Subcutaneous abdominal adipose tissue (tissue), 5 donors: ENCODE results near the gene SERTAD1.

ENCODE experiments used
- H3K27ac ChIP-seq: one replicate; pipeline ENCODE4 v1.7.0; 2013; ENCODE audit warnings: low read depth, mild to moderate bottlenecking, inconsistent platforms, low read length, moderate library complexity
- H3K27me3 ChIP-seq, 5 donors: one replicate each; pipeline ENCODE4 v1.7.0; 2013; ENCODE audit warnings: low read length in 5 of 5, inconsistent platforms in 1 of 5; ENCODE audit not compliant: control insufficient read depth in 5 of 5, insufficient read depth in 4 of 5
- H3K36me3 ChIP-seq, 5 donors: one replicate each; pipeline ENCODE4 v1.7.0; 2013; ENCODE audit warnings: low read length in 5 of 5; ENCODE audit not compliant: control insufficient read depth in 5 of 5, insufficient read depth in 5 of 5
- H3K4me1 ChIP-seq, 5 donors: one replicate each; pipeline ENCODE4 v1.7.0; 2013; ENCODE audit warnings: low read length in 5 of 5, mild to moderate bottlenecking in 3 of 5, moderate library complexity in 1 of 5; ENCODE audit not compliant: control insufficient read depth in 5 of 5, insufficient read depth in 5 of 5
- H3K4me3 ChIP-seq, 5 donors: one replicate each; pipeline ENCODE4 v1.7.0; 2013; ENCODE audit warnings: low read length in 5 of 5, low read depth in 1 of 5
- H3K9ac ChIP-seq, 5 donors: one replicate each; pipeline ENCODE4 v1.7.0; 2013; ENCODE audit warnings: low read length in 5 of 5, mild to moderate bottlenecking in 4 of 5, moderate library complexity in 3 of 5
- H3K9me3 ChIP-seq, 5 donors: one replicate each; pipeline ENCODE4 v1.7.0; 2013; ENCODE audit warnings: low read length in 5 of 5; ENCODE audit not compliant: control insufficient read depth in 5 of 5
- donor health status: healthy.
- donor health status: healthy.
- donor health status: healthy.
- donor health status: healthy.
- donor health status: healthy.

Gene SERTAD1

GRCh38 chr19:40425450-40426287 lies at the start of gene SERTAD1:
TSS of gene SERTAD1 (minus strand) at chr19:40425992. CDS start at chr19:40423546, 2,446 bp downstream.
- H3K4me3 ChIP-seq, result peak within 1 kb of the TSS; percentile 84 to 99 (median 98)
- peak within 1 kb of the TSS; percentile 83 to 99 (median 97) for H3K9ac ChIP-seq
- H3K4me1 ChIP-seq, result peaks cover 3 to 41% (median 30%) of the 10 kb centered on the region in 5 donors
- H3K27me3 ChIP-seq, result no peaks in the 10 kb centered on the region
- peaks cover 0 to 14% (median 12%) of the 10 kb centered on the region in 5 donors for H3K36me3 ChIP-seq
- H3K9me3 ChIP-seq, result no peaks in the 10 kb centered on the region
- peak within 1 kb of the TSS; percentile 98 for H3K27ac ChIP-seq

GRCh38 chr19:40474737-40475136 lies 48.9 kb upstream of the SERTAD1 start:
- H3K27ac ChIP-seq, result no peak overlapping the region
- no peaks in the 10 kb centered on the region for H3K4me1 ChIP-seq
- H3K9me3 ChIP-seq, result no peaks in the 10 kb centered on the region
- no peak overlapping the region for H3K9ac ChIP-seq
- no peaks in the 10 kb centered on the region for H3K36me3 ChIP-seq
- H3K4me3 ChIP-seq, result no peak overlapping the region
- H3K27me3 ChIP-seq, result no peaks in the 10 kb centered on the region

GRCh38 chr19:40472516-40472915 lies 46.7 kb upstream of the SERTAD1 start:
- Histone ChIP-seq H3K36me3 (no peaks in the 10 kb centered on the region), H3K27me3 (no peaks in the 10 kb centered on the region), H3K9me3 (no peaks in the 10 kb centered on the region), H3K9ac (no peak overlapping the region), H3K4me3 (no peak overlapping the region), H3K4me1 (peaks cover 0 to 6% (median 1%) of the 10 kb centered on the region in 5 donors), H3K27ac (no peak overlapping the region)

- Histone ChIP-seq H3K27ac (no peak overlapping the region), H3K36me3 (no peaks in the 10 kb centered on the region), H3K4me3 (no peak overlapping the region), H3K4me1 (peaks cover 5 to 19% (median 13%) of the 10 kb centered on the region in 5 donors), H3K9me3 (no peaks in the 10 kb centered on the region), H3K9ac (no peak overlapping the region), H3K27me3 (no peaks in the 10 kb centered on the region)
Observed at GRCh38 chr19:40471111-40471510, 45.3 kb upstream of the SERTAD1 start.

GRCh38 chr19:40469011-40469410 lies 43.2 kb upstream of the SERTAD1 start:
- Histone ChIP-seq H3K9me3 (no peaks in the 10 kb centered on the region), H3K27me3 (no peaks in the 10 kb centered on the region), H3K4me1 (peaks cover 10 to 37% (median 29%) of the 10 kb centered on the region in 5 donors), H3K9ac (no peak overlapping the region), H3K4me3 (no peak overlapping the region), H3K27ac (no peak overlapping the region), H3K36me3 (no peaks in the 10 kb centered on the region)

GRCh38 chr19:40466985-40467734 lies 41.4 kb upstream of the SERTAD1 start, which contains the start of gene SPTBN4:
TSS of gene SPTBN4 (plus strand) at chr19:40467001. CDS start at chr19:40472622, 5,621 bp downstream.
- H3K4me3 ChIP-seq, result peak within 1 kb of the TSS; percentile 67 to 74 (median 72)
- no peaks in the 10 kb centered on the region for H3K36me3 ChIP-seq
- peak within 1 kb of the TSS in 3 of 5 donors; percentile 5 to 68 (median 37) for H3K9ac ChIP-seq
- peak within 1 kb of the TSS; percentile 98 for H3K27ac ChIP-seq
- H3K9me3 ChIP-seq, result no peaks in the 10 kb centered on the region
- peaks cover 10 to 46% (median 40%) of the 10 kb centered on the region in 5 donors for H3K4me1 ChIP-seq
- no peaks in the 10 kb centered on the region for H3K27me3 ChIP-seq

- Histone ChIP-seq H3K4me1 (peaks cover 13 to 54% (median 46%) of the 10 kb centered on the region in 5 donors), H3K4me3 (peak overlapping the region; percentile 67 to 74 (median 72)), H3K9ac (peak overlapping the region in 2 of 5 donors; percentile 5 to 66), H3K27me3 (no peaks in the 10 kb centered on the region), H3K9me3 (no peaks in the 10 kb centered on the region), H3K27ac (peak overlapping the region; percentile 98), H3K36me3 (no peaks in the 10 kb centered on the region)
Observed at GRCh38 chr19:40466219-40466984, 40.6 kb upstream of the SERTAD1 start.

- Histone ChIP-seq H3K27me3 (no peaks in the 10 kb centered on the region), H3K9me3 (no peaks in the 10 kb centered on the region), H3K36me3 (no peaks in the 10 kb centered on the region), H3K4me1 (peaks cover 13 to 59% (median 53%) of the 10 kb centered on the region in 5 donors), H3K9ac (peak within 1 kb of the TSS; percentile 78 to 87 (median 86)), H3K27ac (peak within 1 kb of the TSS; percentile 98), H3K4me3 (peak within 1 kb of the TSS; percentile 72 to 82 (median 75))
Observed at GRCh38 chr19:40465557-40466218, 39.9 kb upstream of the SERTAD1 start, which contains the start of gene BLVRB. TSS of gene BLVRB (minus strand) at chr19:40465745. CDS start at chr19:40465688, 57 bp downstream.

GRCh38 chr19:40465025-40465556 lies 39.3 kb upstream of the SERTAD1 start:
- Histone ChIP-seq H3K4me3 (peak overlapping the region; percentile 60 to 82 (median 75)), H3K27me3 (no peaks in the 10 kb centered on the region), H3K9ac (peak overlapping the region; percentile 78 to 87 (median 86)), H3K4me1 (peaks cover 13 to 59% (median 54%) of the 10 kb centered on the region in 5 donors), H3K9me3 (no peaks in the 10 kb centered on the region), H3K27ac (peak overlapping the region; percentile 98), H3K36me3 (no peaks in the 10 kb centered on the region)
